Stimulated activated CD8-positive, alpha-beta memory T cell treated with anti-CD3 and anti-CD28 coated beads, Interleukin-15, amount 100 ng/mL, for 24 hours (primary cell): ENCODE data around the gene C4BPA.

Source experiments
- DNase-seq: peaks from one replicate; pipeline ENCODE4 v3.0.0-alpha.2; 2020; ENCODE audit warnings: low read depth

The C4BPA gene

DNA sequence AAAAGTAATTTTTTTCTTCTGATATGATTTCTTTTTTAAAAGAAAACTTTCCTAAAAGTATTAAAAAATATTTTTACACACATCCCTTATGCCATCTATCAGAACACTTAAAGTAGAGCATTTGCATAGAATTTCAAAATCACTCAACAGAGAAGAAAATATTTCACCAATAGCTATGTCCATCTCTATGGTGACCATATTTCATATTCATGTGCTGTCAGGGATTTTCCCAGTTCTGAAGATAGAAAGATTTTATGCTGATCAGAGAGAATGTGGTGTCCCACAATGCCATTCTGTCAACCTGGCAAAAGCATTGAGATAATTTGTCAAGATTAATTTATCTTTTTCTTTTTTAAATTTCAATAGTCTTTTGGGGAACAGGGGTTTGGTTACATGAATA is 87.0 kb downstream of the C4BPA start:
- DNase-seq: no peak

DNA sequence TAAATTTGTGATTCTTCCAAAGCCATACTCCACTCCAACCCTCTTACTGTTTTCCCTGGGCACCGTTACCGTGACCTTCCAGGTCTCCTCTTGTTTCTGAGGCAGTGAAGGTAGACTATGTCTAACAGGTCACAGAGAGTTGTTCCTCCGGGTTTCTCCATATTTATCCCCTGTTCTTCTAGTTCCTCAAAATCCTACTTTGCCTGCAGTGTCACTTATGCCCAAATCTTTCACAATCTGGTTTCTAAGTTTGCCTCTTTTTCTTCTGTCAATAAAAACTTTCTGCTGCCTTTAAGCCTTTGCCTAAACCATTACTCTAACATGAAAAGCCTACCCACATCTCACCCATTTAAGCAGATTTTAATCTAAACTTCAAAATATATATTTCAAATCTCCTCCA is 87.7 kb downstream of the C4BPA start:
- no peak for DNase-seq

DNA sequence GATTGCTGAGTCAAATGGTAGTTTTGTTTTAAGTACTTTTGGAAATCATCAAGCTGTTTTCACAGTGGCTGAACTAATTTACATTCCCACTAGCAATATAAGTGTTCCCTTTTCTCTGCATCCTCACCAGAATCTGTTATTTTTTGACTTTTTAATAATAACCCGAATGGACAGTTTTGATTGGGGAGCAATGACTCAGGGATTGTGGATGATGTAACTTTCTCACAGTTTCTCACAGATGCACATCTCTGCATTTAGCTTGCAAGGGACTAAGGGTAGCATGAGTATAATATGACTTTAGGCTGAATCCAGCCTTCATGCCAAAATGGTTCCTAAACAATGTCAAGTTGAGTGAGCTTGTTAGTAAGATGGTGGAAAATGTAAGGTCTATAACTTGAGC is 90.2 kb downstream of the C4BPA start:
- no peak for DNase-seq
